HG02623 (cell line): ENCODE data around the gene ACTR6.
A peak's percentile ranks its signal among the peaks of the same experiment; 100 is the strongest.
"Not testable (repeated sequence)": the region's sequence is repeated elsewhere in the genome, so short reads cannot be mapped to it uniquely, and the experiment has no call there.

Experiments used
- ATAC-seq: cut with Tn5 transposase; IDR thresholded peaks from one replicate; pipeline ENCODE4 v1.9.1; 2021; ENCODE audit warnings: moderate library complexity; ENCODE audit not compliant: unreplicated experiment

Gene ACTR6

DNA sequence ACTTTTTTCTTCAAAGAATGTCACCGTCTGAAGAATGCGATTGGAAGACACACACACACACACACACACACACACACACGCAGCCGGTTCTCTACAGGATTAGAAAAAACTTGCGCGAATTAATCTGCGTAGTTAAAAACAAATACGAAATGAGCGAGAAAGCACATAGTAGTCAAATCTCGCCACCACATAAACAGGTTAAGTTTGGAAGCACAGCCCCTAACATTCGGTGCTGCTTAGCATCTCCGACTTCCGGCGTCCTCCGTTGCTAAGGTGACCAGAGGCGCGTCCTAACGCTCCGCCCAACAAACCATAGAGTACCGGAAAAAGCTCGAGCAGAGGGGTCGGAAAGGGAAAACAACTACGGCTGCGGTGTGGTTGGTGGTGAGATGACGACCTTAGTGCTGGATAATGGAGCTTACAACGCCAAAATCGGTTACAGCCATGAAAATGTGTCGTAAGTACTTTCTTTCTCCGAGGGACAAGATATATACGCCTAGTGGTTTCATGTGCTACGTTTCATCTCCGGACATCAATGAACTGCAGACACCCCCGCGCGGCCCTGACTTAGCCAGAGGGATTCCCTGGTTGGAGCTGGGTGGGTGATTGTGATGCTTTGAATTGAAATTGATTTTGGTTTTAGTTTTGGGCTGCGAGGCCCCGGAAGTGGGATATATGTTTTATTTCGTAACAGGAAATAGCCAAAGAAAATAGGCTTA, at the start of gene ACTR6:
ACTR6 (plus strand) TSS at position 353 of the 719 bp plus-strand sequence; CDS start at position 390, 37 bp downstream.
- peak; percentile 91 for ATAC-seq

DNA sequence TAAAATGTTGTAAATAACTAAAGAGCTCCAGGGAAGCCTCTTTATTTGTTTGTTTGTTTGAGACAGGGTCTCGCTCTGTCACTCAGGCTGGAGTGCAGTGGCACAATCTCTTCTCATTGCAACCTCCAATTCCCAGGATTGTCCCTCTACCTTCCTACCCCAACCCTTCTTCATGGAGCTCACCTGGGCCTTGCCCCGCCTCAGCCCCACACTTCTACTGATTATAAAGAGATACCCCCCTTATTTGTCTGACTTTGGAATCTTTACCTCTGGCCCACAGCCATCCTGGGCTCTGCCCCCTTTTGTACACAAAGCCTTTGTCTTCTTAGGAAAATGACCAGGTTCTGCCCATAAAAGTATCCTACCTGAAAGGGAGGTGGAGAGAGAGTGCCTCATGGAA, 48.8 kb upstream of the ACTR6 start:
- ATAC-seq = no peak

- no peak for ATAC-seq
These were observed 47.5 kb upstream of the ACTR6 start for GRCh38 chr12:100153131-100153530.

- ATAC-seq = peak; percentile 80
These were observed 46.0 kb upstream of the ACTR6 start for GRCh38 chr12:100154474-100155247.

DNA sequence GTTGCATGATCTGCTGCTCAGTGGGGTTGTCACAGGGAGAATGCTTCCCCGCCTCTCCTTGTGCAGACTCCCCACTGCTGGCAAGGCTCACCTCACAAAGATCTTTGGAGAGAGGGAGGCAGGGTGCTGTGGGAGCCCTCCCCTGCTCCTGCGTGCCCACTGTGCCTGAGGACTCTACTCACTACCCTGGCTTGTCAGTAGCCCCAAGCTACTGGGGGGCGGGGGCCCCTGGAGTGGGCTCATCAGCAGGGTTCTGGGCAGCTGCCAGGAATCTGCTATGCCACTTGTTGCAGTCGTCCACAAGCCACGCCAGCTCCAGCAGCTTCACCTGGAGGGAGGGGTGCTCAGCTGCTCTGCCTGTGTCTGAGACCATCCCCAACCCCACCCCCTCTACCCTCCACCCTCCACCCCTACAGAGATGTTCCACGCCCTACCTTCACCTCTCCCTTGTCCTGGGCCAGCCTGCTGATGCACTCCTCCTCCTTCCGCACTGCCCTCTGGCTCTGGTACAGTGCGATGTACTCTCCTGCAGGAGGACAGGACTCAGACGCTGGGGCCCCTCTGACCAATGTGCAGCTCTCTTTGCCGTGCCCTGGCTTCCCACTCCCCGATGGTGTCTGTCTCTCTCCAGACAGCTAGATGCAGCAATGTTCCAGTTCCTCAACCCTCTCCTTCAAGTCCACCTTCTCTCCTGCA, 43.7 kb upstream of the ACTR6 start:
- ATAC-seq = no peak

GRCh38 chr12:100157427-100157821, 43.2 kb upstream of the ACTR6 start:
- ATAC-seq = no peak

GRCh38 chr12:100158535-100158934, 42.1 kb upstream of the ACTR6 start:
- no peak for ATAC-seq

- no peak for ATAC-seq
These were observed 41.1 kb upstream of the ACTR6 start for GRCh38 chr12:100159391-100160104.

DNA sequence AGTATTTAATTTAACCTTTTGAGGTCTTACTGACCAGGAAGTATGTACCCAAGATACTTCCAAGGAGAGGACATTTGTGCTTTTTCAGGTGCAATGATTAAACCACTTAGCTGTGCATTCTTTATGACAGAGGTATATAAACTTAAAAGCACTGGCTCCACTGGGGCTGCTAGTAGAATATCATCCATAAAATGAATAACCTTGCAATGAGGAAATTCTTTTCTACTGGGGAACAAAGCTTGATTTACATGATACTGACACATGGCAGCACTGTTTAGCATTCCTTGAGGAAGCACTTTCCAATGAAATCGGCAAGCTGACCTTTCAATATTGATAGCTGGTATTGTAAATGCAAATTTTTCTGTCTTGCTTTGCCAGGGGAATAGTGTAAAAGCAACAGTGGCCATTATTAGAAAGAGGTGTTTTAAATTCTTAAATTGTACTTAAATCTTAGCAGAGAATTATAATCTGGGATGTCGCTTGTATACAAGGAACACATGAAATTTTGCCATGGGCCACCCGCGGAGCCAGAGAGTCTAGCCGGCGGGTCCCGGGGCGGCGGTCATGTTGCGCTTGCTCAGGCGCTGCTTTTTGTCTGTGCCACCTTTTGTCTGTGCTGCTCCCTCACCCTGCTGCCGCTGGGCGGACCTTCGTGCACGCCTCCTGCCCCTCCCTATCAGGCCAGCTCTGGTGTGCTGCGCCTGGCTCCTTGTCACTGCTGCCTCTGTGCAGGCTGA, 37.0 kb upstream of the ACTR6 start:
- peak; percentile 99 for ATAC-seq

GRCh38 chr12:100164153-100164704, 36.4 kb upstream of the ACTR6 start:
- no peak for ATAC-seq

DNA sequence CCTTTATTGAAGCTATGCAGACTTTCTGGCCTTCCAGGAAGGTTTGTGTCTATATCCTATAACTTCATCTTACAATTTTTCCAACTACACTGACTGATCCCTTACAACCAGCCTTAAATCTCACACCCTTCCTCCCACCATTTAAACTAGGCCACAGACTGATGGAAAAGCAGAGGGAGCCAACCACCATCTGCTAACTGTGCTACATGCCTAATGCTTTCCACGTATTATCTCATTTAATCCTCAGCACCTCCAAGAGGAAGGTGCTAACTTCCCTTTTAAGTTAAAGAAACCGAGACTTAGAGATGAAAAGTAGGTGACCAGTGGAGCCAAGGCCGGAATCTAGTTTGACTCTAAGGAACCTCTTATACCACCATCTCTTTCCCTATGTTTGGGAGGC, 35.3 kb upstream of the ACTR6 start:
- no peak for ATAC-seq

DNA sequence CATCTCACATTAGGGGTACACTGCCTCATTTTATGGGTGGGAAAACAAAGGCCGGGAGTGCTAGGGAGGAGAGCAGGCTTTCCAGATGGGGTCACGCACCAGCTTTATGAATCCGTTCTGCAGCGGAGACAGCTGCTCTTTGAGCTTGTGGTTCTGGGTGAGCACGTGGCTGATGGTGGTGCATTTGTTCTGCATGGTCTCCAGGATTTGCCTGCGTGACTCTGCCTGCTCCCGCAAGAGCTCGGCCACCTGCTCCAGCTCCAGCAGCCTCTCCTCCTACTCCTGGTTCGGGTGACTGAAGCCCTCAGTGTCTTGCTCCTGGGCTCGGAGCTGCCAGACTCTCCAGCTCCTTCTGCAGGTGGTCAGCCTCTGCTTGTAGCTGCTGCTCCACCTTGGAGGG, 34.4 kb upstream of the ACTR6 start:
- ATAC-seq = no peak

- no peak for ATAC-seq
These were observed 32.1 kb upstream of the ACTR6 start for GRCh38 chr12:100168562-100168961.

GRCh38 chr12:100169345-100169744, 31.3 kb upstream of the ACTR6 start:
- no peak for ATAC-seq

DNA sequence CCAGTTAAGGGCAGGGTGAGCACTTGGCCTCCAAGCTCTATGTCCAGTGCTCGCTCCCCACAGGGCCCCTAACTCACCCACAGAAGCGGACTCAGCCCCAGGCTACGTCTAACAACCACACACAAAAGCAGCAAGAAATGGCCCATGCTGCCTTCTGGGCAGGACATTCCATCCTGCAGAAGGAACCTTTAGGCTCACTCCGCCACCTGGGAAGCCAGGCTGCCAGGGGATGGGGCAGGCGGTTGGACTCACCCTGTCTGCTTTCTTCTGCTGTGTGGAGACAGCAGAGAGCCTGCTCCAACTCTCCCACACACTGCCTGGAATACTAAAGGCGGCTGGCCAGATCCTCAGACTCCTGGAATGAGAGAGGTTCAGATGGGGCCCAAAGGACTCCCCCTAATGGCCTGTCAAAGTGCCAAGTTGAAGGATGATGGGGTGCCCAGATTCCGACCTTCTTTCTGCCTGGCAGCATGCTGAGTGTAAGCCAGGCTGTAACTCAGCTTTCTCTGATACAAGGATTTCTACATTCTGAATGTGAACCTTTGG, 30.2 kb upstream of the ACTR6 start:
- ATAC-seq = no peak

GRCh38 chr12:100171248-100171647, 29.4 kb upstream of the ACTR6 start:
- no peak for ATAC-seq

- no peak for ATAC-seq
These were observed 27.5 kb upstream of the ACTR6 start for GRCh38 chr12:100173111-100173510.

DNA sequence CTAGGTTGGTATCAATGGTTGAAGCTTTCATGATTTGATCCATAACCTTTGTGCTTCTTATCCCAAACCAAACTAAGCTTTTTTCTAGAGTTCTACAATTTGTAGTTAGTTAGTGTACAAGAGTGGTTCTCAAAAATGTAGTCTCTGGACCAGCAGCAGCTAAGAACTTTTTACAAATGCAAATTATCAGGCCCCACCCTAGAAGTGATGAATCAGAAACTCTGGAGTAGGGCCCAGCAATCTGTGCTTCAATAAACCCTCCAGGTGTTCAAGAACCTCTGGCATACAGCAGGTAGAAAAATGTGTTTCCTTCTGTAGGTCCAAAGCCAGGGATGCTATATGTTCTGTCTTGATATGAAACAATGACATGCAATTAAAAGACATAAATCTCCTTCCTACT, 26.1 kb upstream of the ACTR6 start:
- ATAC-seq = no peak

- ATAC-seq = not testable (repeated sequence)
These were observed 24.1 kb upstream of the ACTR6 start for GRCh38 chr12:100176493-100176892.

DNA sequence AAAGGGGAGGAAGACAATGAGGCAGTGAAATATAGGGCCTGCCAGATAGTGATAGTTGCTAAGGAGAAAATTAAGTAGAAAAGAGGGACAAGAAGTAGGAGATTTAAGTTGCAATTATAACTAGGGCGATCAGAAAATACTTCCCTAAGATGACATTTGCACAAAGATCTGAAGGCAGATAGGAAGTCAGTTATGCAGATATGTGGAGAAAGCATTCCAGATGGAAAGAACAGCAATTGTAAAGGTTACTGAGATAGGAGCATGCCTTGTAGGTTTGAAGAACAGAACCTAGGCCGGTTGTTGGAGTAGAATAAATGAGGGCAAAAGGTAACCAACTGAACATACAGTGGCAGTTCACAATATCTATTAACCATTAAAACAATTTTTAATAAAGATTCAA, 21.4 kb upstream of the ACTR6 start:
- no peak for ATAC-seq
